ENCODE measurements around the gene C16orf95.
A peak's percentile ranks its signal among the peaks of the same experiment; 100 is the strongest.

C16orf95 gene

DNA sequence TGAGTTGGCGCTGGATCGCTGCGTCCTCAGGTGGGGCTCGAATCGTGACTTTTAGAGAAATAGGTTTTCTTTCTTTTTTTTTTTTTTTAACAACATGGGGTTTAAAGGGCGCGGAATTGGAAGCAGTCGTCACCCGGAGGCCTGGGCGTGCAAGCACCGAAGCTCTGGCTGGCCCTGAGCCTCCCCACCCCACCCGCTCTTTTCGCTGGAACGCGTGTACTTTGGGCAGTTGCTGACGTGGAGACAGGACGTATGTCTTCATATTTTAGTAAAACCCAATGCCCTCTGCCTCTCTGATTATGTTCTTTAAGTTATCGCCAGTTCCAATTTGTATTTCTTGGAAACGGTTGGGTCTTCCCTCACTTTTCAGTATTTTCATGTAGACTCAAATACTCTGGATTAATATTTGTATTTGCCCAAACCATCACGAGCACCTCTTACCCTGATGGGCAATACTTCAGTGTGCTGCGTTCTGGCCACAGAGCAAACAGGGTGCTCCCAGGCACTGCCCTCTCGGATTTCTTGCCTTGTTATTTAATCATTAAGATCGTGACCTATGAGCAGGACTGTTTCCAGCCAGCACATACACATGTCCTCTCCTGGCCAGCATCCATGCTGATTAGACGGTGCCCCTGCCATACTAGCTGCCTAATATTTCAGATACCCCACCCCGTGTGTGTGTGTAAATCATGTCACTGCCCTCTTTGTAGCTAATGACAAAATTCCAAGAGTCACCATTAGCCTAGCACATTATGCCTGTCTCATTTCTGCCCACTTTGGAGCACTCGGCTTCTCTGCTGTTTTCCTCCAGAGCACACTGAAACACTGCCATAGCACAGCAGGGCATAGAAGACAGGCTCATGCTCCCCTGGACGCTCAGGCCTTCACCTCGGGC lies 805 bp upstream of the C16orf95 start:
- FAIRE-seq, result no peak
- DNase-seq (ENCODE audit: low spot score), result peak; percentile 10

DNA sequence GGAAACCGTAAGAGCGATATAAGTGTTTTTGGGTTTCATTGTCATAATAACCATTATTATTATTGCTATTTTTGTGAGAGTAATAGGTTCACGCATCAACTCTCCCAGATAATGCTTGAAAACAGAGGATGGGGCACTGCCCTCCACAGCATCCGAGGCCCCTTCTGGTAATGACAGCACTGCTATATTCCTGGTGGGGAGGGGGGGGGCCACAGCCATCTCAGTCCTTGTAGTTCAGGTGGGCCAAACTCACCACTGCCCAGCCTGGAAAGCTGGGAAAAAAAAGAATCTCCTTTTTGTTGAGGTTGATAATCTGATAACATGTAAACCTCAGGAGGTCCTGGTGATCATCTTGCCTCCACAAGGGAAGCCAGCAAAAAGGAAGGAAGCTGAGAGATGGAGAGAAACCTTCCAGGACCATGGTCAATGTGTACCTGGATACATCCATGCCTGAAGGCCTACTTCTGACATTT lies 706 bp downstream of the C16orf95 start:
- DNase-seq (ENCODE audit: low spot score) (no peak), FAIRE-seq (no peak)

DNA sequence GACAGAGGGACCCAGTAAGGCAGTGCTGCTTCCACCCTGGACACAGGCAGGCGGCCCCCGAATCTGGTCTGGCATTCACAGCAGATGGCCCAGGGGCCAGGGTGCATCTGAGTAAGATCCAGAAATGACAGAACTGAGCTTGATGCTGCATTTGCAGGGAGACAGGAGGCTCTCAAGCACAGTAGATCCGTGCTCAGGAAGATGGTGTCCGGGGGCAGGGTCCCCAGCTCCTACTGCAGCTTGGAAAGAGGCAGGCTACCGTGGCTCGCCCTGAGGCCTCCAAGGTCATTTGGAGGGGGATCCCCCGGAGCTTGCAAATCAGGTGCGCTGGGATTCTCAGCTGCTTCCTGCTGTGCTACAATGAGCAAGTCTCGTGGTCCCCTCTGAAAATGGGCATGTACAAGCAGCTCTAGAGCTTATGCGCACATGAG lies 2.2 kb downstream of the C16orf95 start:
- no peak for FAIRE-seq

DNA sequence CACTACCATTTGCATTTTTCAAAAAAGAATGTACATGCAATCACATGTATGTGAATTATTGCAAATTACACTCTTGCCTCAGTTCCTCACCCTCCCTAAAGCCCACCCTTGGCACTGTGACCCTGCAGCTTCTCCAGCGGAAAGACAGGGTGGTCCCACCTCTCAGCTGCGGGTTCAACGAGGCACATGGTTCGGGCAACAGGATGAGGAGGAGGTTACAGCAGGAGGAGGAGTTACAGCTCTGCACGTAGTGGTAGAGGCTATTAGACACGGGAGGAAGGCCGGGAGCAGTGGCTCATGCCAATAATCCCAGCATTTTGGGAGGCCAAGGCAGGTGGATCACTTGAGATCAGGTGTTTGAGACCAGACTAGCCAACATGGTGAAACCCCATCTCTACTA lies 5.2 kb downstream of the C16orf95 start:
- no peak for FAIRE-seq
- DNase-seq (ENCODE audit: low spot score), result no peak

More for the DNA sequence above, 2.2 kb downstream of the C16orf95 start:
- DNase-seq (ENCODE audit: low spot score), result no peak

DNA sequence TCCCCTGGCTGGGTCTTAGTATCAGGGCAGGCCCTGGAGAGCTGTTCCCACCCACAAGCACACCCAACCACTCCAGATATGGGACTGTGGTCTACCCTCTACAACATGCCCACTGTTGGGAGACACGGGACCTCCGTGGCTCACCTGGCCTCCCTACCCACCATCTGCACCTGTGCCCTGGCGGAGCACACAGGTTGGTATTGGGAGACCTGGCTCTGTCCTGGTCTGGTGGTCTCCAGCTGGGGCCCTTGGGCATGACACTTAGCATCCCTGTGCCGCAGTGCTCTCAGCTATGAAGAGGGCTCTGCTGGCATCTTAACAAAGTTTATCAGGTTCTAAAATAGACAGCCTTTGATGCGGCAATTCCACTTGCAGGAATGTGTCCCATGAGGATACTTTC lies 5.8 kb downstream of the C16orf95 start:
- FAIRE-seq (no peak), DNase-seq (ENCODE audit: low spot score) (no peak)

DNA sequence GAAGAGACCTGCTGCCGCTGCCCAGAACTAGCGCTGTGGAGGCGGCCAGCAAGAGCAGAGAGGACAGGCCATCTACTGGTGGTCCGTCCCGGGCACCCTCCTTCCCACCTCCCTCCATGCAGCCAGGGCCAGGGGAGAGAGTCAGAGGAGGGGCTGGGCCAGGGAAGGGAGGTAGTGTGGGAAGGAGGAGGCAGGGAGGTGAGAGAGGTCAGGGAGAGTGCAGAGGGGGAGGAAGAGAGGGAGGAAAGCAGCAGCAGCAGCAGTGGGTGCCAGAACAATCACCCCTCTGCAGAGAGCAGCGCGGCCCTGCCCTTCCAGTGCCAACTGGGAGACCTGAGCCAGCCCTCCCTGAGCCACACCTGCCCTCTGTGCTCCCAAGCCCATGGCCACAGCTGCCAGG lies 6.6 kb downstream of the C16orf95 start:
- DNase-seq (ENCODE audit: low spot score) (no peak), FAIRE-seq (no peak)

DNA sequence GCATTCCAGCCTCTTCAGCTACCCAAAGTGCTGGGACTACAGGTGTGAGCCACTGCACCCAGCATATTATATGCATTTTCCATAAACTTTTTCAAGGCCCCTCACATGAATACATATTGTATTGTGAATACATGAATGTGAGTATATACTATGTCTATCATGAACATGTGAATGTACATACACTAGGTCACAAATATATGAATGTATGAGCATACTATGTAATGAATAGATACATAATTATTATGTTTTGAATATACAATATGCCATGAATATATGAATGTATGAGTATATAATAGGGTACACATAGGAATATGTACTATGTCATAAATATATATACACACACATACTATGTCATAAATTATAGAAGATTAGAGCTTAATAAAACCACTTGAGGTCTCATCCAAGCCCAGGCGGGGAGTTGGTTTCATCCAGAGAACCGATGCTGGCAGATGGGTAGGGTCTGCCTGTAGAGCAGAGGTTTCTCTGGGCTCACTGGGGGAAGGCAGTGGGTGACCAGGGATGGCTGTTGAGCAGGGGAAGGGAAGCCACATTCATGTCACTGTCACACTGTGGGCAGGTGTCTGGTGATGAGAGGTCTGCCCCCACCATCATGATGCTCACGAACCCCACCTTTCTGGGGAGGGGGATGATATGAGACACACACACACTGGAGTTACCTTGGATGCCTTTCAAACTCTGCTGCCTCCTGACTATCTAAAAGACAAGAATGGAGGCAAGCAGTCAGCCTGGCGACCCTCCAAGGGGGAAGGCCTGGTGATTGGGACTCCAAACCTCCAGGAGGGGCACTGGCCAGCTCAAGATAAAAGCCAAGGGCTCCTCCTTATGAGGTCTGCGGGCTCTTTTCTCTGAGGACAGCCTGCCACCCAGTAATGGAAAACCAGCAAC lies 7.3 kb downstream of the C16orf95 start:
- FAIRE-seq, result no peak
- DNase-seq (ENCODE audit: low spot score), result no peak

DNA sequence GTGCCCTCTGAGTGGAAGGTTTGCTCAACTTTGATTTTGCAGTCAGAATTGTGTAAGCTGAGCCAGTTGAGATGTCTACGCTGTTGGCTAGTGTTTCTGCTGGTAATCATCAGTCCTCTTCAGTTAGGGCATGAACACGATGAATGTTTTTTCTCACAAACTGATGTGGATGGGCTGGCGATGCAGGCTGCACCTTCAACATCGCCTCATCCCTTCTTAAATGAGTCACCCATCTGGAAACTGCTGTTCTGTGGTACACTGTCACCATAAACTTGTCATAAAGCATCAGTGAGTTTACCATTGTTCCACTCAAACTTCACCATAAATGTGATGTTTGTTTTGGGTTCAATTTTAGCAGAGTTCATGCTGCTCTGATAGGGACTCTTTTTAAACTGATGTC lies 8.4 kb downstream of the C16orf95 start:
- no peak for FAIRE-seq

DNA sequence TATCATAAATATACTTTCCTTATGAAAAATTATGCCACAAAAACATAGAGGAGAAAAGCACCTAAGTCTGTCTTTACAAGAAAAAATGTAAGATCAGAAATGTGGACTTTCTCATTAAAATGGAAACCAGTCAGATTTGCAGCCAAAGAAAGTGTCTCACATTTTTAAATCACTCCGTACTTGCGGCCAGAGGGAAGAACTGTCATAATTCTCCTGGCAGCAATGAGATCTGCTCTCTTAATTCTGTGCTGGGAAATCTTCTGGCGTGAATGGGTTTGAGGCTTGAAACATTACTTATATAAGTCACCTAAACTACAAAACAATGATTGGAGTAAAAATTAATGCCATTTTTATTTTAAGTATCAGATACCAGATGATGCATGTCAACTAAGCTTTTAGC lies 10.7 kb downstream of the C16orf95 start:
- no peak for FAIRE-seq
- no peak for DNase-seq (ENCODE audit: low spot score)

More for the DNA sequence above, 8.4 kb downstream of the C16orf95 start:
- no peak for DNase-seq (ENCODE audit: low spot score)

DNA sequence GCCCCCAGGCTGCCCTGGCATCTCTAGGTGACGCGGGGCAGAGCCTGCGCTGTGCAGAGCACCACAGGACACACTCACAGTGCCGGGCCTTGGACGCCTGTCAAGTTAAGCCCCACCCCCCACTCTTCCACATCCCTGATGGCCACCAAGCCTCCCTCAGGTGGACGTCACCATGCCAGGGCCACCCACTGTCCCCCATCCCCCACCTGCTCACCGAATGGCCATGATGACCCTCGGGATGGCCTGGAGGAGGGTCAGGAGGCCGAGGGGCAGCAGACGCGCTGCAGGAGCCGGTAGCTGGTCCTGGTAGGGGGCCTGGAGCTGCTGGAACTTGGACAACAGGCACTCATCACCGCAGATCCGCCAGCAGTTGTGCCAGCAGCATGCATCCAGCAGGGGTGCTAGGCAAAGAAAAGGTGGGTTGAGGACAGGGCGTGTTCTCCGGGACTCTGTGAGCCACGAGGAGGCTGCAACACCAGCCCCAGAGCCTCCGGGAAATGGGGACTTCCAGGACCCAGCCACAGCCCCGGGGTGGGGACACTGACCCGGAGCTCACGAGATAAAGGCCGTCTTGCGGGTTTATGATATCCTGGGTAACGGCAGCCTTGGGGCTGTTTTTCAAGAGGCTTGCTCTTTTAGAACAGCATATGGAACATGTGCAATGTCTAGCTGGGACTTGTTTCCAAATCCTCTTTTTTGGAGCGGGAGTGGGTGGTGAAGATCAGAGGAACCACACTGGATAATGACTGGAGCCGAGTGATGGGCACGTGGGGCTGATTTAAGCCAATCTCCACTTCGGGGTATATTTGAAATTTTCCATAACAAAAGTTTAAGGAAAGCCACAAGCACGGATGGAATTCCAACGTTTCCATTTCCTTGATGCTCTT lies 11.4 kb downstream of the C16orf95 start:
- DNase-seq (ENCODE audit: low spot score), result no peak
- FAIRE-seq, result no peak

DNA sequence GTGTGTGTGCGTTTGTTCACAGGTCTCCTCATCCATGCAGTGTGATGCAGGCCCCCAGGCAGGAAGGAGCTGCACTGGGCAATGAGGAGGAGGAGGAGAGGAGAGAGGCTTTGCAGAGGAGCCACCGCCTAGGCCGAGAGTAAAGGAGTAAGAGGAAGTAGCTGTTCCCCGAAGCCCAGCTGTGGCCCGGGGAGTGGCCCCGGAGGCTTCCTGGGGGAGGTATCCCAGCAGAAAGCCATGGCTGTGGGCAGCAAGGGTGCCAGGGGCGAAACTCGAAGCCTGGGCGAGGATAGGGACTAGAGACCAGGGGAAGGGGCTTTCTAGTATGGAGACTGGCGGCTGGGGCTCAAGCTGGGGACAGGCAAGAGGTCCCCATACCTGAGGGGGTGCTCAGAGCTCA lies 12.2 kb downstream of the C16orf95 start:
- DNase-seq (ENCODE audit: low spot score) (no peak), FAIRE-seq (no peak)

DNA sequence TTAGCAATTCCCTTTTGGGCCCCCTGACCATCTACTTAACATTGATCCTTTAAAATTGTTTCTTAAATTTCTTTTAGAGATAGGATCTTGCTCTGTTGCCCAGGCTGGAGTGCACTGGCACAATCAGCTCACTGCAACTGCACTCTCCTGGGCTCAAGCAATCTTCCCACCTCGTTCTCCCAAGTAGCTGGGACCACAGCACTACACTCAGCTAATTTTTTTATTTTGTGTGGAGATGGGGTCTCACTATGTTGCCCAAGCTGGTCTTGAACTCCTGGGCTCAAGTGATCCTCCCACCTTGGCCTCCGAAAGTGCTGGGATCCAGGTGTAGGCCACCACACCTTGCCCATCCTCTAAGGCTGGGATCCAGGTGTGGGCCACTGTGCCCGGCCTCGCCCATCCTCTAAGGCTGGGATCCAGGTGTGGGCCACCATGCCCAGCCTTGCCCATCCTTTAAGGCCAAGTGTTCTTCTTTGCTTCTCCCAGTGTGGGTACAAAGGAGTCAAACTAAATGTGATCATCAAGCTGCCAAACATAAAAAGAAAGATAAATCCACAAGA lies 13.2 kb downstream of the C16orf95 start:
- DNase-seq (ENCODE audit: low spot score) (no peak), FAIRE-seq (no peak)

DNA sequence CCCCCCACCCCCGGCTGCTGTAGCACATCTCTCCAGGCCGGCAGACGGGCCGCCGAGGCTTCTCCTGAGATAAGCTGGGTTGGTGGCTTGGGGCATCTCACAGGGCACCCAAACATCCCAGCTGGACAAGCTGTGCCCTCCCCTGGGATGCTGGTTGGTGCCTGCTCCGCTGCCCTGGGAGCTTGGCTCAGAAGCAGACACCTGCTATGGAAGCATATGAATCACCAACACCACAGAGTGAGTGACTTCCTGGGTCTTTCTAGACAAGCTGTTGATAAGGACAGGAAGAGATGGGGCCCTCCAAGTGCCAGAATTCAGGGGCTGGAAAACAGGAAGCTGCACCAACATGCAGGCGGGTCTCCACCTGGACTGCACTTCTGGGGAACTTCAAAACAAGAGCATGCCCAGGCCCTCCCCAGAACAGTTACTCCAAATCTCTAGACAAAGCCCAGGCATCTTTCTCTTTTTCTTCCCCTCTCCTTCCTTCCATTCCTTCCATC lies 13.7 kb downstream of the C16orf95 start:
- FAIRE-seq, result no peak
- DNase-seq (ENCODE audit: low spot score), result peak; percentile 10

DNA sequence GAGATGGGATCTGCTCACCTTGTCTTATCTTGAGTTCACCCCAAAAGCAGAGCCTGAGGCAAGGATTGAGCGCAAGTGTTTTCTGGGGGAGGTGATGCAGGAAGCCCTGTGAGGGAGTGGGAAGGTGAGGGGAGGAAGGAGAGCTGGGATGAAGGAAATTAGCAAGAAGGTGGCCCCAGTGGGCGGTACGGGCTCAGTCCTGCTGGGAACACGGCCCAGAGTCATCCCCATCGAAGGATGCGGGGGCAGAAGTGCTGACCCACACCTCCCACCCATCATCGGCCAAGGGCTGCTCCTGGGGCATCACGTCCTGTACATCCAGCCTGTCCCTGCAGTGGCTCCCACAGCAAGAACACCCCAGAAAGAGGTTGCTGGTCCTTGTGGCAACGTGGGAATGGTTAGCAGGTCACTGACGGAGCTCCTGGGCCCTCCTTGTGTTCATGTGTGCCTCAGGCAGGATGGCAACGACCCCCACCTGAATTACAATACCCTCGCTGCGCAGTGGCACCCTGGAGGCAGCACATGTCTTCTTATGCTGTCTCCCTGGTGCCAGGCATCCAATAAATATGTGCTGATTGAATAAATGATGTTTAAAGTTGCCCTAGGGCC lies 18.2 kb downstream of the C16orf95 start:
- no peak for FAIRE-seq
- no peak for DNase-seq (ENCODE audit: low spot score)

DNA sequence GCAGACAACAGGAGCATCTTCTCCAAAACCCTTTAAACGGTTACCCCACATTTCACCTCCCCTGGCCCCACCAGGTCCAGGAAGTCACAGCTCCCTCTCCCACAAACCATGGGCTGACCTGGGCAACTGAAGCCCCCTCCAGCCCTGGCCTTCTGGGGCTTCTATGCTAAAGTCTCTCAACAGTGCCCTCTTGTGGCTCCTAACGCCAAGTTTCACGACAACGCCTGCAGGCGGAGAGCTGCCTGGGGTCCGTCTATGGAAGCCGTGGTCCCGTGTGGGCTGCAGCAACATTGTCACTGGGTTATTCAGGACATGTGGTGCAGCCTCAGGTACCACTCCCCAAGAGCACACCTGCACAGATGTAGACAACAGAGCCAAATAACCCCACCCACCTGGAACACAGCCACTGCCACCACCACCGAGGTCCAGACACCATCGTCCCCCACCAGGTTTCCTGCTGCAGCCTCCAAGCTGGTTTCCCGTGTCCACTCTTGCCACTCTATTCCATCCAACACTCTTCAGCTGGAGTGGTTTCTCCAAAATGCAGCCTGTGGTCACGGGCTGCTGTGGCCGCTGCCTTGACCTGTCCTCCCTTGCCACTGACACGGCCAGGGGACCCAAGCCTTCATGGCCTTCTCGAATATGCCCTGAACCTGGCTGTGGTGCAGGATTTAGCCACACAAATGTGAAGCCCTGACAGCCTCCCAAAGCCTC lies 19.1 kb downstream of the C16orf95 start:
- DNase-seq (ENCODE audit: low spot score), result no peak
- FAIRE-seq, result no peak

DNA sequence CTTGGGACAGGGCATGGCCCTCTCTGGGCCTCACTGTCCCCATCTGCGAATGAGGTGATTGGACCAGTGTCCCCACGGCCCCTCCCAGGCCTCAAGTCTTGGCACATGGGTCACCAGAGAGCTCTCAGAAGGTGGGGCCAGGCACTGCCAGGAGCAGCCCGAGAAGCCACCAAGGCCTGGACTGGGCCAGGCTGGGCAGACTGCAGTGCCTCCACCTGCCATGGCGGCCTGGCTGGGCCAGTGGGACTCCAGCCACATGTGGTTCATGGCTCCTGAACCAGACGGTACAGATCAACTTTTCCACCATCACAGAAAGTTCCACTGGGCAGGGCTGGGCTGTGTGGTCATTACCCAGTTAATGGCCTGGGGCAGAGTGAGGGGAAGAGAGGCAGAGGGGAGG lies 19.8 kb downstream of the C16orf95 start:
- DNase-seq (ENCODE audit: low spot score), result no peak
- FAIRE-seq, result no peak

DNA sequence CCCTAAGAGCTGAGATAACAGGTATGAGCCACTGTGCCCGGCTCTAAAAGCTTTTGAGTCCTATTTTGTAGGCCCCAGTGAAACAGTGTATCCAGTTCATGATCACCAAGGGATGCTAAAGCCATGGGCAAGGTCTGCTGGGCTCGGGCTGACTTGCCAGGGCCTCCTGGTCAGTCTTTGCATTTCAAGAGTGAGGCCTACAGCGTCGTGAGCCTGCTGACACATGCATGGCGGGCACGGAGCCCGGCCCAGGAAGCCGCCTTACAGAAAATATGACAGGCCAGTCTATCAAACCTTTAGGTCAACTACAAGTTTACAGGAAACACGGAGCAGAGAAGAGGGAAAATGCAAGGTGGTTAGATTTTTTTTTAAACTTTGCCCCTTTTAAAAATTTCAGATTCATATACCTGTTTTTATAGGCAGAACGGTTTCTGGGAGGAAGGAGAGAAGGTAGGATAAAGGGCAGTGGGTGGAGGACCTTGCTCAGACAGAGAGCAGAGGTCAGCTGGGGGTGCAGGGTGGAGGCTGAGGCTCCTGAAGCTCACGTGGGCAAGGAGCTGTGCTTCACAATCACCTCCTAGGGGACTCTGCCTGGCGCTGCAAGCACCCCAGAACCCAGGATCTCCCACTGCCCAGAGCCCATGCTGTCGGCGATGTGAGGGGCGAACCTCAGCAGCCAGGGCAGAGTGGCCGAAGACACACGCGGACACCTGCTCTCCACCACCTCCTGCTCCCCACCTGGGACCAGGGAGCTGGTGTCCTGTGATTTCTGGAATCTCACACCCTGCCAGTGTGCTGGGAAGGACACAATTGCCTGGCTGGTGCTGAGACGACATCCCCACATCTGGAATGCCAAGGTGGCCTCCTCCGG lies 21.3 kb downstream of the C16orf95 start:
- FAIRE-seq, result no peak
- DNase-seq (ENCODE audit: low spot score), result no peak

DNA sequence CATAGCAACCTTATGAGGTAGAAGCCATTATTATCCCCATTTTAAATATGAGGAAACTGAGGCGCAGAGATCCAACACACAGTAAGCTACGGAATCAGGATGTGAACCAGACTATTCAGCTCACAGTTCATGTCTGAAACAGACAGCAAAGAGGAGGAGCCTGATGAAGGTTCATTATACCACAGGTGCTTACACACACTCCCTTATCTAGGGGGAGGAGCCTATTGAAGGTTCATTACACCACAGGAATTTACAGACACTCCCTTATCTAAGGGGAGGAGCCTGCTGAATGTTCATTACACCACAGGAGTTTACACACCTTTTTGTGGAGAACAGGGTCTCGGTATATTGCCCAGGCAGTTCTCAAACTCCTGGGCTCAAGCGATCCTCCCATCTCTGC lies 21.9 kb downstream of the C16orf95 start:
- peak; percentile 33 for DNase-seq (ENCODE audit: low spot score)
- FAIRE-seq, result no peak

DNA sequence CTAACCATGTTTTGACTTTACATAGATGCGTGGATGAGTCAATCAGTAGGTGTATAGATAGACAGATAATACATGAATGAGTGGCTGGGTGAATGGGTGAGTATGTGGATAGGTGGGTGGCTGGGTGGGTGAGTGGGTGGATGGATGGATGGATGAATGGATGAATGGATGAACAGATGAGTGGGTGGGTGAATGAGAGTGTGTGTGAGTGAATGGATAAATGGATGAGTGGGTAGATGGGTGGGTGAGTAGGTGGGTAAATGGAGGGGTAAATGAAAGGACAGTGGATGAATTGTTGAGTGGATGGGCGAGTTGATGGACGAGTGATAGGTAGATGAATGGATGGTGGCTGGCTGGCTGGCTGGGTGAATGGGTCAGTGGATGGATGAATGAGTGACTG lies 23.2 kb downstream of the C16orf95 start:
- no peak for FAIRE-seq
- no peak for DNase-seq (ENCODE audit: low spot score)
